MCF 10A (cell line): ENCODE results near the gene UNC79. TPM values are rescaled to one million over a fixed set of nuclear protein-coding genes. Genes with fewer than 3 reads are reported as not detected.

Experiments used
- BruUV-seq: library from RNA; stranded (reverse); fragments of 400-500 nt; replicated peaks from 2 replicates; lab custom pipeline; 2021; lab: Mats Ljungman, UMichigan
- CTCF ChIA-PET: fragments of 300-600 bp; sonication (Branson Sonifier 250); formaldehyde crosslinking; extraction: SDS; loops from one replicate; lab custom pipeline; 2021; ENCODE audit warnings: antibody characterized with exemption, inconsistent platforms; lab: Yijun Ruan, JAX
- POLR2A ChIA-PET: fragments of 300-600, 350-650 bp; sonication (Branson Sonifier 250); formaldehyde crosslinking; extraction: SDS; loops from one replicate; lab custom pipeline; 2020; ENCODE audit warnings: antibody characterized with exemption, inconsistent platforms; lab: Yijun Ruan, JAX
- DNase-seq: peaks from one replicate; pipeline ENCODE4 v3.0.0-alpha.2; 2018; ENCODE audit not compliant: unreplicated experiment
- H3K27ac Mint-ChIP-seq: one replicate; pipeline ENCODE4 v1.8.0; 2022; ENCODE audit warnings: mild to moderate bottlenecking, low read depth, mixed read lengths; ENCODE audit not compliant: unreplicated experiment
- H3K27me3 Mint-ChIP-seq: one replicate; pipeline ENCODE4 v1.8.0; 2022; ENCODE audit warnings: mixed read lengths; ENCODE audit not compliant: insufficient read depth, unreplicated experiment
- H3K36me3 Mint-ChIP-seq: one replicate; pipeline ENCODE4 v1.8.0; 2022; ENCODE audit warnings: mild to moderate bottlenecking, moderate library complexity, mixed read lengths; ENCODE audit not compliant: insufficient read depth, unreplicated experiment
- H3K4me1 Mint-ChIP-seq: one replicate; pipeline ENCODE4 v1.8.0; 2022; ENCODE audit warnings: mixed read lengths; ENCODE audit not compliant: insufficient read depth, unreplicated experiment
- H3K4me3 Mint-ChIP-seq: one replicate; pipeline ENCODE4 v1.8.0; 2022; ENCODE audit warnings: mild to moderate bottlenecking, moderate library complexity, mixed read lengths; ENCODE audit not compliant: unreplicated experiment
- H3K9me3 Mint-ChIP-seq: one replicate; pipeline ENCODE4 v1.8.0; 2022; ENCODE audit warnings: mixed read lengths; ENCODE audit not compliant: unreplicated experiment
- intact Hi-C: fragments of 100-400 bp; cut with micrococcal nuclease; formaldehyde crosslinking; loops from 2 replicates; pipeline ENCODE4 v1.14.1; 2022
- total RNA-seq: library from RNA; stranded (reverse); gene quantifications from 2 replicates; pipeline ENCODE4 v1.2.3, GENCODE V29; 2022
- TF ChIP-seq, protein P1 (sequence below): fragments of 200-600 bp; IDR thresholded peaks from one replicate; pipeline ENCODE4 v1.8.0; 2022; ENCODE audit warnings: antibody characterized with exemption, mild to moderate bottlenecking; ENCODE audit not compliant: unreplicated experiment

UNC79 gene
- total RNA-seq, 1 experiment from 2014 or later: 0.05 TPM

DNA sequence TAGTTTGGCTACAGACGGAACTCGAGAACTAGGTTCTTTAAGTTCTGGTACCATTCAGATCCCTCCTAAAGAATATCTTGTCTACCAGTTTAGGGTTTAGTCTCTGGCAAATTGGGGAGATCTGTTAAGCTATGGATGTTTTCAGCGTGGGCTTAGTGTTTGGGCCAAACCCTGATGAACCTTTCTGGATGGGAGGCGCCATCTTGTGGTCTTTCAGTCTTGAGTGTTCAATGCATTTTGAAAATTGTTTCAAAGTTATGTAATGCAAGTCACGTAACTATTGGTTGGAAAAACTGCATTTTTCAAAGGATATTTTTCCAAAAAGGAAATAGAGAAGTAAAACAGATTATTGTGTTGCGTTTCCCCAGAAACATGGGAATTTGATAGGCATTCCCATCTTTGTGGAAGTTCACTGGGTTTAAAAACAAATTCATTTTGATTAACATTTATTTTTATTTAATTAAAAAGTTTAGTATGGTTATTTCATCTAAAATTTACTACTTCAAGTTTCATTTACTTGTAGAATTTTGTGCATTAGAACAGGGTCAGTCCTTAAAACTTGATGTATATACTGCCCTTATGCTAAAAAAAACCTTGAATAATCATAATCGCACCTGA lies 188.5 kb downstream of the UNC79 start:
- ChIA-PET CTCF (interaction anchor here (0.6 to 0.7 kb wide), 7 partner anchors 9 to 769 kb away, joined by 3 to 5 read pairs (median 3); no protein-coding TSS in a partner anchor), POLR2A (interaction anchor here (0.6 to 0.8 kb wide), 2 partner anchors 279 to 433 kb away, joined by 3 read pairs; no protein-coding TSS in a partner anchor)
- TF ChIP-seq, protein P1, sequence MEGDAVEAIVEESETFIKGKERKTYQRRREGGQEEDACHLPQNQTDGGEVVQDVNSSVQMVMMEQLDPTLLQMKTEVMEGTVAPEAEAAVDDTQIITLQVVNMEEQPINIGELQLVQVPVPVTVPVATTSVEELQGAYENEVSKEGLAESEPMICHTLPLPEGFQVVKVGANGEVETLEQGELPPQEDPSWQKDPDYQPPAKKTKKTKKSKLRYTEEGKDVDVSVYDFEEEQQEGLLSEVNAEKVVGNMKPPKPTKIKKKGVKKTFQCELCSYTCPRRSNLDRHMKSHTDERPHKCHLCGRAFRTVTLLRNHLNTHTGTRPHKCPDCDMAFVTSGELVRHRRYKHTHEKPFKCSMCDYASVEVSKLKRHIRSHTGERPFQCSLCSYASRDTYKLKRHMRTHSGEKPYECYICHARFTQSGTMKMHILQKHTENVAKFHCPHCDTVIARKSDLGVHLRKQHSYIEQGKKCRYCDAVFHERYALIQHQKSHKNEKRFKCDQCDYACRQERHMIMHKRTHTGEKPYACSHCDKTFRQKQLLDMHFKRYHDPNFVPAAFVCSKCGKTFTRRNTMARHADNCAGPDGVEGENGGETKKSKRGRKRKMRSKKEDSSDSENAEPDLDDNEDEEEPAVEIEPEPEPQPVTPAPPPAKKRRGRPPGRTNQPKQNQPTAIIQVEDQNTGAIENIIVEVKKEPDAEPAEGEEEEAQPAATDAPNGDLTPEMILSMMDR: peak; percentile 50

DNA sequence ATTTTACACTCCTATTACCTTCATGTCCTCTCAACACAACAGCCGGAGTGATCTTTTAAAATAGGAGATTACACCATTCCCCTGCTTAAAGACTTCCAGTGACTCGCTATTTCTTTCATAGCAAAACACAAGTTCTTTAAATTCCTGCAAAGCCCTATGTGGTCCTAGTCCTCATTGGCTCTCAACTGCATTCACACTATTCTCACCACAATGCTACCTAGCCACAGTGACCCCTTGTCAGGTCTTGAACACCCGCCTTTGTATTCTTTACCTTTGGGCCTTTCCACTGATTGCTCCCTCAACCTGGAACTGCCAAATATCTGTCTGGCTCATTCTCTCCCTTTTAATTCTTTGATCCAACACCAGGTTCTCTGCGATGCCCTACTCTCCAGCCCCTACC lies 197.3 kb downstream of the UNC79 start:
- Mint-ChIP-seq H3K9me3 (no peaks in the 10 kb centered on the region), H3K27me3 (peaks cover 83% of the 10 kb centered on the region), H3K4me3 (no peak overlapping the region), H3K36me3 (no peaks in the 10 kb centered on the region), H3K4me1 (no peaks in the 10 kb centered on the region), H3K27ac (no peak overlapping the region)
- CTCF ChIA-PET: no interaction called here
- POLR2A ChIA-PET: no interaction called here
- intact Hi-C loops: no loop called here
- no peak for DNase-seq
- TF ChIP-seq, protein P1: no peak
- BruUV-seq: no TSS peak

More for the DNA sequence above, 188.5 kb downstream of the UNC79 start:
- intact Hi-C loops: loop anchor here (1.0 to 2.0 kb wide), 2 partner anchors 385 to 506 kb away; no protein-coding TSS in a partner anchor
- Mint-ChIP-seq H3K27ac (no peak overlapping the region), H3K4me1 (no peaks in the 10 kb centered on the region), H3K27me3 (peaks cover 45% of the 10 kb centered on the region), H3K4me3 (no peak overlapping the region), H3K9me3 (no peaks in the 10 kb centered on the region), H3K36me3 (no peaks in the 10 kb centered on the region)
- no TSS peak for BruUV-seq
- peak; percentile 56 for DNase-seq

DNA sequence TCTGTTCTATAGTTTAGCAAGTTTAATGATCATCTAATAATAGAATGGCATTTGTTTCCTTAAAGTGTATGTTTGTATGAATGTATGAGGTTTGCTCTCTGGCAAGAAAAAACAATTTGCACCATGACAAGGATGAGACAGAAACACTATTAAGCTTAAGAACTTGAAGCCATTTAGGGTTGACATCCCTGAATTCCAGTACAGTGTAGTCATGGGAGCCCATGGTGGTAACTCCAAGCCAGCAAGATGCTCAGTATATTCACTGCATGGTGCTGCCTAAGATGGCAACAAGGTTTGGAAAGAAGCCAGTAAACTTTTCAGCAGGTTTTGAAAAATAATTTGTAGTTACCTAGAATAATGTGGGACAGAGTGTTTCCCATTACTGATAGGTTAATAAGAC lies 198.9 kb downstream of the UNC79 start:
- Mint-ChIP-seq H3K36me3 (no peaks in the 10 kb centered on the region), H3K4me3 (no peak overlapping the region), H3K27ac (no peak overlapping the region), H3K9me3 (no peaks in the 10 kb centered on the region), H3K27me3 (peaks cover 84% of the 10 kb centered on the region), H3K4me1 (no peaks in the 10 kb centered on the region)
- intact Hi-C loops: no loop called here
- ChIA-PET POLR2A (no interaction called here), CTCF (no interaction called here)
- BruUV-seq: no TSS peak
- DNase-seq: no peak
- TF ChIP-seq, protein P1: no peak

DNA sequence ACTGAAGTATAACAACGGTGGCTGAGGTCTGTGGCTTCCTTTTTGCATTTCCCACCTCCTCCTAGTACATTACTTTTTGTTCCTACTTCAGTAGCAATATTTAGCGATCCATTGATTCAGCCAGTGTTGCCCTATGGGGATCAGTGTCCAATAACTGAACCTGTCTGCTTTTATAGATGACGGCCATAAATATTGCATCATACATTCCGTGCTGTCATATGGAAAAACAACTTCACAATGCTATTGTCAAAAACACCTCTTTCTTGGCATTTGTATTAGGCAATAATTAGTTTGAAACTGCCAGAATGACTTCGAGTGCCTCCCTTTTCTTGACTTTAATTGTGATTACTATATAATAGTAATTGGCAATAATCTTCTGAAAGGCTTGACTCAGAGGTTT lies 208.1 kb downstream of the UNC79 start:
- Mint-ChIP-seq H3K27me3 (peaks cover 94% of the 10 kb centered on the region), H3K27ac (no peak overlapping the region), H3K9me3 (no peaks in the 10 kb centered on the region), H3K36me3 (no peaks in the 10 kb centered on the region), H3K4me3 (no peak overlapping the region), H3K4me1 (no peaks in the 10 kb centered on the region)
- POLR2A ChIA-PET: no interaction called here
- CTCF ChIA-PET: interaction anchor here (1.2 to 2.9 kb wide), 2 partner anchors 16 to 20 kb away, joined by 3 to 16 read pairs; no protein-coding TSS in a partner anchor
- intact Hi-C loops: no loop called here
- TF ChIP-seq, protein P1: no peak
- no peak for DNase-seq
- no TSS peak for BruUV-seq
